HG03460 (cell line): ENCODE data around the gene PPIL3.

Experiments used
- ATAC-seq: cut with Tn5 transposase; IDR thresholded peaks from one replicate; pipeline ENCODE4 v1.9.1; 2021; ENCODE audit not compliant: unreplicated experiment

PPIL3 gene

GRCh38 chr2:200861617-200862155 lies 27.2 kb downstream of the PPIL3 start:
- no peak for ATAC-seq

GRCh38 chr2:200860092-200860795 lies 28.6 kb downstream of the PPIL3 start:
- no peak for ATAC-seq

- no peak for ATAC-seq
Measured at GRCh38 chr2:200856806-200857205, 32.1 kb downstream of the PPIL3 start.

GRCh38 chr2:200852605-200853004 lies 36.3 kb downstream of the PPIL3 start:
- ATAC-seq: no peak

- ATAC-seq: no peak
Measured at GRCh38 chr2:200851398-200852248, 37.3 kb downstream of the PPIL3 start.

- no peak for ATAC-seq
Measured at GRCh38 chr2:200850512-200851256, 38.2 kb downstream of the PPIL3 start.

GRCh38 chr2:200847939-200848338 lies 40.9 kb downstream of the PPIL3 start:
- no peak for ATAC-seq

- ATAC-seq: no peak
Measured at GRCh38 chr2:200847269-200847668, 41.6 kb downstream of the PPIL3 start.

GRCh38 chr2:200845669-200846325 lies 43.1 kb downstream of the PPIL3 start:
- ATAC-seq: no peak

GRCh38 chr2:200845194-200845593 lies 43.7 kb downstream of the PPIL3 start:
- no peak for ATAC-seq

- no peak for ATAC-seq
Measured at GRCh38 chr2:200843993-200844948, 44.6 kb downstream of the PPIL3 start.

GRCh38 chr2:200839513-200839912 lies 49.4 kb downstream of the PPIL3 start:
- no peak for ATAC-seq

GRCh38 chr2:200834701-200835100 lies 54.2 kb downstream of the PPIL3 start:
- ATAC-seq: no peak

GRCh38 chr2:200829258-200829655 lies 59.6 kb downstream of the PPIL3 start:
- ATAC-seq: no peak

- ATAC-seq: no peak
Measured at GRCh38 chr2:200828572-200829257, 60.2 kb downstream of the PPIL3 start.

- ATAC-seq: no peak
Measured at GRCh38 chr2:200828104-200828503, 60.8 kb downstream of the PPIL3 start.

GRCh38 chr2:200821686-200822245 lies 67.1 kb downstream of the PPIL3 start:
- no peak for ATAC-seq
